Astrocyte (in vitro differentiated cells and primary cell): Measurements from ENCODE around the gene FGGY.

ENCODE experiments used
- EZH2 ChIP-seq: IDR thresholded peaks from 2 replicates; pipeline ENCODE4 v1.6.1; 2012; ENCODE audit warnings: mild to moderate bottlenecking, low read length, inconsistent platforms; ENCODE audit not compliant: insufficient read depth
- TF ChIP-seq, protein P1 (sequence below): IDR thresholded peaks from 2 replicates; pipeline ENCODE4 v1.5.1; 2011; ENCODE audit warnings: low read depth, mild to moderate bottlenecking, inconsistent platforms, low read length, moderate library complexity; ENCODE audit not compliant: insufficient read depth

- TF ChIP-seq, protein P1, sequence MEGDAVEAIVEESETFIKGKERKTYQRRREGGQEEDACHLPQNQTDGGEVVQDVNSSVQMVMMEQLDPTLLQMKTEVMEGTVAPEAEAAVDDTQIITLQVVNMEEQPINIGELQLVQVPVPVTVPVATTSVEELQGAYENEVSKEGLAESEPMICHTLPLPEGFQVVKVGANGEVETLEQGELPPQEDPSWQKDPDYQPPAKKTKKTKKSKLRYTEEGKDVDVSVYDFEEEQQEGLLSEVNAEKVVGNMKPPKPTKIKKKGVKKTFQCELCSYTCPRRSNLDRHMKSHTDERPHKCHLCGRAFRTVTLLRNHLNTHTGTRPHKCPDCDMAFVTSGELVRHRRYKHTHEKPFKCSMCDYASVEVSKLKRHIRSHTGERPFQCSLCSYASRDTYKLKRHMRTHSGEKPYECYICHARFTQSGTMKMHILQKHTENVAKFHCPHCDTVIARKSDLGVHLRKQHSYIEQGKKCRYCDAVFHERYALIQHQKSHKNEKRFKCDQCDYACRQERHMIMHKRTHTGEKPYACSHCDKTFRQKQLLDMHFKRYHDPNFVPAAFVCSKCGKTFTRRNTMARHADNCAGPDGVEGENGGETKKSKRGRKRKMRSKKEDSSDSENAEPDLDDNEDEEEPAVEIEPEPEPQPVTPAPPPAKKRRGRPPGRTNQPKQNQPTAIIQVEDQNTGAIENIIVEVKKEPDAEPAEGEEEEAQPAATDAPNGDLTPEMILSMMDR, result no peak
- TF ChIP-seq EZH2, result no peak
These were observed 46.6 kb downstream of the FGGY start for GRCh38 chr1:59343576-59343840.
